ENCODE results near the gene CSK. TPM values are rescaled to one million over a fixed set of nuclear protein-coding genes. Genes with fewer than 3 reads are reported as not detected.

CSK gene
- total and polyA plus RNA-seq, 2 experiments from 2014 or later: 11.0 to 18.0 TPM

- Histone ChIP-seq H3K9me3 (ENCODE audit: low read depth) (no peaks in the 10 kb centered on the region), H3K36me3 (ENCODE audit: low read depth) (no peaks in the 10 kb centered on the region), H3K9me2 (ENCODE audit: insufficient read depth) (no peaks in the 10 kb centered on the region), H2AFZ (no peak overlapping the region), H3K4me2 (ENCODE audit: unreplicated experiment) (no peak overlapping the region), H3K4me1 (ENCODE audit: insufficient read depth) (no peaks in the 10 kb centered on the region; the same call in 1 of the 2 replicates), H4K20me1 (ENCODE audit: insufficient read depth) (no peaks in the 10 kb centered on the region), H3K4me3 (no peak overlapping the region), H3K79me2 (ENCODE audit: insufficient read depth) (no peaks in the 10 kb centered on the region), H3K9ac (no peak overlapping the region), H3F3A (ENCODE audit: insufficient read depth) (no peaks in the 10 kb centered on the region), H3K27me3 (replicated peaks; ENCODE audit: insufficient read depth) (no peaks in the 10 kb centered on the region), H3K27ac (no peak overlapping the region)
- in situ Hi-C loops (cut with MboI): no loop called here
- TF ChIP-seq EZH2phosphoT487 (IDR thresholded peaks at IDR 0.05; ENCODE audit: insufficient read depth, low read depth) (no peak), EZH2 (IDR thresholded peaks at IDR 0.05; ENCODE audit: insufficient read depth, poor library complexity, severe bottlenecking) (no peak)
- DNase-seq: no peak
- 85 to 87% methylated on average over 12 to 15 of the region's 15 CpGs for WGBS, 2 experiments (ENCODE audit: low coverage in 1 of 2, low lambda C conversion rate in 2 of 2, missing lambda C conversion rate in 2 of 2)
These were observed 34.1 kb downstream of the CSK start for GRCh38 chr15:74815961-74816360.

- no peaks in the 10 kb centered on the region for H4K20me1 ChIP-seq (ENCODE audit: insufficient read depth)
- 39 to 42% methylated on average over 16 to 19 of the region's 19 CpGs for WGBS, 2 experiments (ENCODE audit: low coverage in 1 of 2, low lambda C conversion rate in 2 of 2, missing lambda C conversion rate in 2 of 2)
These were observed 34.9 kb downstream of the CSK start for GRCh38 chr15:74816624-74817369.

GRCh38 chr15:74817370-74817737, 35.5 kb downstream of the CSK start:
- DNase-seq: peak; percentile 60
- WGBS, 2 experiments (ENCODE audit: low coverage in 1 of 2, low lambda C conversion rate in 2 of 2, missing lambda C conversion rate in 2 of 2): 23 to 25% methylated on average over 9 of the region's 9 CpGs
- Histone ChIP-seq H3F3A (ENCODE audit: insufficient read depth) (no peaks in the 10 kb centered on the region), H3K27me3 (replicated peaks; ENCODE audit: insufficient read depth) (no peaks in the 10 kb centered on the region), H3K36me3 (ENCODE audit: low read depth) (no peaks in the 10 kb centered on the region), H3K4me1 (ENCODE audit: insufficient read depth) (no peaks in the 10 kb centered on the region; the same call in 1 of the 2 replicates), H3K4me2 (ENCODE audit: unreplicated experiment) (no peak overlapping the region), H3K27ac (no peak overlapping the region), H3K9me2 (ENCODE audit: insufficient read depth) (no peaks in the 10 kb centered on the region), H3K9ac (no peak overlapping the region), H3K4me3 (no peak overlapping the region), H3K79me2 (ENCODE audit: insufficient read depth) (no peaks in the 10 kb centered on the region), H2AFZ (no peak overlapping the region), H3K9me3 (ENCODE audit: low read depth) (no peaks in the 10 kb centered on the region), H4K20me1 (ENCODE audit: insufficient read depth) (no peaks in the 10 kb centered on the region)
- TF ChIP-seq EZH2 (IDR thresholded peaks at IDR 0.05; ENCODE audit: insufficient read depth, poor library complexity, severe bottlenecking) (no peak), EZH2phosphoT487 (IDR thresholded peaks at IDR 0.05; ENCODE audit: insufficient read depth, low read depth) (no peak)
- in situ Hi-C loops (cut with MboI): no loop called here

More at GRCh38 chr15:74816624-74817369, 34.9 kb downstream of the CSK start:
- Histone ChIP-seq H2AFZ (no peak overlapping the region), H3K27me3 (replicated peaks; ENCODE audit: insufficient read depth) (no peaks in the 10 kb centered on the region), H3K9me2 (ENCODE audit: insufficient read depth) (no peaks in the 10 kb centered on the region), H3K36me3 (ENCODE audit: low read depth) (no peaks in the 10 kb centered on the region), H3K4me3 (no peak overlapping the region), H3K4me2 (ENCODE audit: unreplicated experiment) (no peak overlapping the region), H3K79me2 (ENCODE audit: insufficient read depth) (no peaks in the 10 kb centered on the region), H3K4me1 (ENCODE audit: insufficient read depth) (no peaks in the 10 kb centered on the region; the same call in 1 of the 2 replicates), H3K9ac (no peak overlapping the region), H3K27ac (no peak overlapping the region), H3K9me3 (ENCODE audit: low read depth) (no peaks in the 10 kb centered on the region), H3F3A (ENCODE audit: insufficient read depth) (no peaks in the 10 kb centered on the region)
- TF ChIP-seq EZH2 (IDR thresholded peaks at IDR 0.05; ENCODE audit: insufficient read depth, poor library complexity, severe bottlenecking) (no peak), EZH2phosphoT487 (IDR thresholded peaks at IDR 0.05; ENCODE audit: insufficient read depth, low read depth) (no peak)
- in situ Hi-C loops (cut with MboI): no loop called here
- no peak for DNase-seq

DNA sequence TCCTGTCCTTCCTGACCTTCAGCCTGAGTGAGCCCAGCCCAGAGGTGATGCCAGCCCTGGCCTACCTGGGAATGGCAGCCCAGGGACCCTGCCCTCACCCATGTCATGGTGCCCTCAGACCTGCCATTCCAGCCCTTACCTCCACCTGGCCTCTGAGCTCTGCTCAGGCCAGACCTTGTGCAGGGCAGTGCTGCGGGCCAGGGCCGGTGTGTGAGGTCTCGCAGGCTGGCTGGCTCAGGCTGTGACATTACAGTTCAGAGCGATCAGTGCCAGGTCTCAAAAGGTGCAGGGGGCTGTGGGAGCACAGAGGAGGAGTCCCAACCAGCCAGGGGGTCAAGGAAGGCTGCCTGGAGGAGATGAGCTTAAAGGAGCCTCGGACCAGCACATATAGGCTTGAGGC, 38.2 kb downstream of the CSK start:
- TF ChIP-seq EZH2phosphoT487 (IDR thresholded peaks at IDR 0.05; ENCODE audit: insufficient read depth, low read depth) (no peak), EZH2 (IDR thresholded peaks at IDR 0.05; ENCODE audit: insufficient read depth, poor library complexity, severe bottlenecking) (no peak)

More for the DNA sequence above, 38.2 kb downstream of the CSK start:
- Histone ChIP-seq H4K20me1 (ENCODE audit: insufficient read depth) (no peaks in the 10 kb centered on the region), H3K79me2 (ENCODE audit: insufficient read depth) (no peaks in the 10 kb centered on the region), H3K4me2 (ENCODE audit: unreplicated experiment) (no peak overlapping the region), H3K36me3 (ENCODE audit: low read depth) (no peaks in the 10 kb centered on the region), H2AFZ (no peak overlapping the region), H3K4me1 (ENCODE audit: insufficient read depth) (no peaks in the 10 kb centered on the region; the same call in 1 of the 2 replicates), H3K9me2 (ENCODE audit: insufficient read depth) (no peaks in the 10 kb centered on the region), H3K27ac (no peak overlapping the region), H3K27me3 (replicated peaks; ENCODE audit: insufficient read depth) (0 out of 2 replicates have a peak, but pooled peaks cover 6% of the 10 kb centered on the region), H3K9me3 (ENCODE audit: low read depth) (no peaks in the 10 kb centered on the region), H3K9ac (no peak overlapping the region), H3K4me3 (no peak overlapping the region), H3F3A (ENCODE audit: insufficient read depth) (no peaks in the 10 kb centered on the region)
- in situ Hi-C loops (cut with MboI): no loop called here
- WGBS, 2 experiments (ENCODE audit: low coverage in 1 of 2, low lambda C conversion rate in 2 of 2, missing lambda C conversion rate in 2 of 2): 91 to 95% methylated on average over 5 of the region's 5 CpGs
- no peak for DNase-seq

All from GM23248 (cell line).